ENCODE results near the gene AGR3.

Gene AGR3

DNA sequence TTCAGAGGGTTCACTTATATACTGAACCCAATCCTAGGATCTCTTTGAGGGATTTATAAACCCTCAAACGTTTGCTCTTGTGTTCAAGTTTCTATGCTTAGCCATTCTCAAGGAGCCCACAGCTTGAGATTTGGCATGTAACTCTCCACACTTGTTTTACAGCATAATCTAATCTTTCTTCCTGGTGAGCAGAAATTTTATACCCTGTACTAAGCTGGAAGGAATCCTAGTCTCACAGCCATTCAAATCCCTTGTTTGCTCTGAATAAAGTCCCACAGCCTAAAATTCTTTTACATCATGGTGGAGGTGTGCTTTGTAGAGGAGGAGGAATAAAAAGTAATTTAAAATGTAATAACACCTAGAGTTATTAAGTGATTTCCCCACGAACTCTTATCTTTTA lies 71.7 kb downstream of the AGR3 start:
- TF ChIP-seq, protein P1, sequence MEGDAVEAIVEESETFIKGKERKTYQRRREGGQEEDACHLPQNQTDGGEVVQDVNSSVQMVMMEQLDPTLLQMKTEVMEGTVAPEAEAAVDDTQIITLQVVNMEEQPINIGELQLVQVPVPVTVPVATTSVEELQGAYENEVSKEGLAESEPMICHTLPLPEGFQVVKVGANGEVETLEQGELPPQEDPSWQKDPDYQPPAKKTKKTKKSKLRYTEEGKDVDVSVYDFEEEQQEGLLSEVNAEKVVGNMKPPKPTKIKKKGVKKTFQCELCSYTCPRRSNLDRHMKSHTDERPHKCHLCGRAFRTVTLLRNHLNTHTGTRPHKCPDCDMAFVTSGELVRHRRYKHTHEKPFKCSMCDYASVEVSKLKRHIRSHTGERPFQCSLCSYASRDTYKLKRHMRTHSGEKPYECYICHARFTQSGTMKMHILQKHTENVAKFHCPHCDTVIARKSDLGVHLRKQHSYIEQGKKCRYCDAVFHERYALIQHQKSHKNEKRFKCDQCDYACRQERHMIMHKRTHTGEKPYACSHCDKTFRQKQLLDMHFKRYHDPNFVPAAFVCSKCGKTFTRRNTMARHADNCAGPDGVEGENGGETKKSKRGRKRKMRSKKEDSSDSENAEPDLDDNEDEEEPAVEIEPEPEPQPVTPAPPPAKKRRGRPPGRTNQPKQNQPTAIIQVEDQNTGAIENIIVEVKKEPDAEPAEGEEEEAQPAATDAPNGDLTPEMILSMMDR (IDR thresholded peaks at IDR 0.05; ENCODE audit: low read depth, low read length): no peak
- no peaks in the 10 kb centered on the region for H3K9me3 ChIP-seq (ENCODE audit: severe bottlenecking)
- no peak for DNase-seq
- no peaks in the 10 kb centered on the region for H3K36me3 ChIP-seq
- no peak overlapping the region for H3K27ac ChIP-seq
- H3K27me3 ChIP-seq (ENCODE audit: insufficient read depth, low read depth, severe bottlenecking): no peaks in the 10 kb centered on the region
- no peak overlapping the region for H3K4me3 ChIP-seq (ENCODE audit: low read depth, low read length)
